ENCODE measurements around the gene MYLK3.

Gene MYLK3

DNA sequence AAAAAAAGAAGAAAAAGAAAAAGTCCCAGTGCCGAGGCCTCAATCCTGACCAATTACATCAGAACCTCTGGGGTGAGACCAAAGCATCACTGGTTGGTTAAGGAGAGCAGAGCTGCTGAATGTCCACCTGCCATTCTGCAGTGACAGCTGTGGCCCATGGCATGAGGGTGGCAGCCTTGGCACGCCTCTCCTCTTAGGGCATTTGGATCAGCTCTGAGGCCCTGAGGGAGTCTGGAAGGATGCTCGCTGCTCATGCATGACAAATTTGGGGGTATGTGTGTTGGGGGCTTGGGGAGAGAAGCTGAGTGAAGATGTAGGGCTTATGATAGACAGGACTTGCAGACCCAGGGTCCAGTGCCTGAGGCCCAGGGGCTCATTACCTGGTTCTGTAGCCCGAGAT, 26.3 kb downstream of the MYLK3 start:
- DNase-seq: no peak

DNA sequence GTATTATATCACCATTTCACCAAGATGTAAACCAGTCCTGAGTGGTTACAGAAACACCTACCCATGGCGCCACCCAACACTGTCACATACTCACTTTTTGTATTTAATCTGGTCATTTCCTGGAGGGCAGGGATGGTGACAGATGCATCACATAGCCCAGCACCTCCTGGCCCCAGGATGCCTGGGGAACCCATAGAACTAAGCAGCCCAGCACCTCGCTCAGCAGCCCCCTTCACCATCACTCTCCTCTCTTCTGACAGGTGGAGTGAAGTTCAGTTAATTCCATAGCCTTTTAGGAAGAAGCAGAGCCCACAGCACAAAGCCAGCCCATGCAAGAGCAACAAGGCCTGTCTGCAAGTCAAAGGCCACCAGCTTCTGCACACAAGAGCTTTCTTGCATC, 27.5 kb downstream of the MYLK3 start:
- DNase-seq: no peak

DNA sequence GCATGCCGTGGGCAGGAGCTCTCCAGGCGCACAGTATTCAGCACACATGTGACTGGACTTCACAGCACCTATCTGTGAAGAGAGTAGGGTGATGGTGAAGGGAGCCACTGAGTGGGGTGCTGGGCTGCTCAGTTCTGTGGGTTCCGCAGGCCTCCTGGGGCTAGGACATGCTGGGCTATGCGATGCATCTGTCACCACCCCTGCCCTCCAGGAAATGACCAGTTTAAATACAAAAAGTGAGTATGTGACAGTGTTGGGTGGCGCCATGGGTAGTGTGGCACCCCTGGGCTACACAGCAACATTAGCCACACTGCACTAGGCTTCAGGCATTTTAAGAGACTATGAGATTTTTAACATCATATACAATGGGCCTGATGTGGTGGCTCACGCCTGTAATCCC, 28.6 kb downstream of the MYLK3 start:
- no peak for DNase-seq

DNA sequence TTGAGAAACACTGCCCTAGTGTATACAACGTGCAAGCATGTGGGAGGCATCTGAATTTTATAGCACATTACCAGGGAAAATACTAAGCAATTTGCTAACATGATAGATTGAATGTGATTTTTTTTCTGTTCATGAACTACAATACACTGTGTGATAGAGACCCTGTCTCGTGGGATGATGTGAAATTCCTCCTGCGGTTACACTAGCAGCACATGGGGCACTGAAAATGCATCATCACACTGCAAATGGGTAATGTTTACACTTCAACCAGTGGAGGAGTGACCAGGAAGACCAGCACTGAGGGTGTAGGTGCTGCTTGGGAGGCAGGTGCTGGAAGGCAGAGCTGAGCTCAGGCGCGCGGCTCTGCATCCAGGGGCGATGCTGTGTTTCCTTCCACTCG, 29.9 kb downstream of the MYLK3 start:
- DNase-seq: no peak

DNA sequence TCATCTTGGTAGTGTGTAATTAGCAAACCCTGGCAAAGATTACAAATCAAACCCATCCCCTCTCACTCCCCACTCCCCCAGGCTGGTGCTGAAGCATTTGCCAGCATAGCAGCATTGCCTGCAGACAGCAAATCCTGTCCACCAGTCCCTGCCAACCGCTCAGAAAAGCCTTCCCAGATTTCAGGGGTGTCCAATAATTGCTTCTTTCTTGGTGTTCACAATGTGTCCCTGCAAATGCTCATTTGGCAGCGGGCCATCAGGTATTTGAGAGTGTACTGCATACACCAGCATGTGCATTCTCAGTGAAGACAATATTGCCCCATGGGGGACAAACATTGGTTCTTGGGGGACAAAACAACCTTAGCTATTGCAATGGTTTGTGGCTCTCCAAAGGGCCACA, 30.5 kb downstream of the MYLK3 start:
- no peak for DNase-seq

DNA sequence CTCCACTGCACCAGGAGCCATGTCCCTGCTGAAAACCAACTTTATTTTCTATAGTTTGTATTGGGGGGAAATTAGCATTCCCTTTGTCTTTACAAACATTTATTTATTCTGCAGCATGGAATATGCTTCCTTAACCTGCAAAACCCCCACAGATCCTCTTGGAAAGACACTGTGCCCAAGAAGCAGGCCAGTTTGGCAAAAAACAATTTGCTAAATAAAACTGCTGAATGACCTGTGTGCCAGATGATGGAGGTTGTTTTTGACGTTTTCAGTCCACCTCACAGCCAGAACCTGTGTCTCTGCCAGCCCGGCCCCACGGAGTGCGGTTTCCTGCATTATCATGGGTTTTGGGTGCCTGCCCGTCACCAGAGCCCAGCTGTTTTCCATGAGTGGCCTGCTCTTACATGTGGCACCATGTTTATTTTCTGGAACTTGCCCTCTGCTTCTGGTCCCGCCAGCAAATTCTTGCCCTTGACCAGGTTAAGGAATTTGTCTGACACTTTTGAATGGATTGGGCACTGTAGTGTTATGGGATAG, 32.3 kb downstream of the MYLK3 start:
- no peak for DNase-seq

DNA sequence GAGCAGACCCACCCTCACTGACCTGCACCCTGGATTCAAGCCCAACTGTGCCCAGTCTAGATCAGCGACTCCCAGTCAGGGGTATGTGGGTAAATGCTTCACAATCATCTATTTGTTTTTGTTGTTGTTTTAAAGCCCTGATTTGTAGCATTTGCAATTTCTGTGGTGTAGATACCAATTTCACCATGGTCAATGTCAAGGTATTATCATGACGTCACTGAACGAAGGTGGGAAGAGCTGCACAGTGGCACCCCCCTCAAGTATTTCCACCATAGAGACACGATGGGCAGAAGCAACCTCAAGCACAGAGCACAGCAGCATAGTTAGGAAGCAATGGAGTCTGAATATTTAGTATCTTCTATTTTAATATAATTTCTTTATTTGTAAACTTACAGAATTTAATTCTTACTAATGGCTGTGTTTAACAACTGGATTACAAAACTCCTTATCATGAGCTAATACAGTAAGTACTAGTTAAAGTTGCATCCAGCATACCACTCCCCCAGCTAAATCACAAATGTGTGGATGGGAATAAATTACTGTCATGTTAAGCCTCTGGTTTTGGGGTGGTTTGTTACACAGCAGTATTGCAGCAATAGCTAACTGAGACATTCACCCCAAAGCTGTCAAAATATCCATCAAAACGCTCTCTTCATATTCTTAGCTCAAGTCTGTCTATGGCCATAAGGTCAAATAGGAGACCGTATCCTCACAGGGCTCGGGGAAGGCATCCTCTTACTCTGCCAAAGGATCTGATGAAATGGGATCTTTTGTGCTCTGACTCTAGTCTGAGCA, 33.1 kb downstream of the MYLK3 start:
- DNase-seq: no peak

DNA sequence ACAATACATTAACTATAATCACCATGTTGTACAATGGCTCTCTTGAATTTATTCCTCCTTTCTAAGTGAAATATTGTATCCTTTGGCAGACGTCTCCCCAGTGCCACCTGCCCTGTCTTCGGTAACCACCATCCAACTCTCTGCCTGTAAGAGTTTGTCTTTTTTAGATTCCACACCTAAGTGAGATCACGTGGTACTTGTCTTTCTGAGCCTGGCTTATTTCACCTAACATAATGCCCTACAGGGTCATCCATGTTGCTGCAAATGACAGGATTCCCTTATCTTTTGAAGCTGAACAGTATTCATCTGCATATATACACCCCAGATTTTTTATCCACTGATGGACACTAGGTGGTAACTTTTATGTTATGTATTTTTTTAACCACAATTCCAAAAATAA, 34.5 kb downstream of the MYLK3 start:
- DNase-seq: no peak

DNA sequence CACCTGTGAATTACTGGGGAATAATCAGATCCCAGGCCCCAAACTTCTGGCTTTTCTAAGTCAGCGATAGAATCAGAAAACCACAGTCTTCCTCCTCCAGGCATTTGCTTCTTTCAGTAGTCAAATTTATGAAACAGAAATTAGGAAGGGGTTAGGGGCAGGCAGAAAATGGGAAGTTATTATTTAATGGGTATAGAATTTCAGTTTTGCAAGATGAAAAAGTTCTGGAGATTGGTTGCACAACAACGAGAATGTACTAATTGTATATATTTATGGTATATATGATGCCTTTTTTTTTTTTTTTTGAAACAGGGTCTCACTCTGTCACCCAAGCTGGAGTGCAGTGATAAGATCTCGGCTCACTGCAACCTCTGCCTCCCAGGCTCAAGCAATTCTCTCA, 35.2 kb downstream of the MYLK3 start:
- DNase-seq: peak; percentile 4

DNA sequence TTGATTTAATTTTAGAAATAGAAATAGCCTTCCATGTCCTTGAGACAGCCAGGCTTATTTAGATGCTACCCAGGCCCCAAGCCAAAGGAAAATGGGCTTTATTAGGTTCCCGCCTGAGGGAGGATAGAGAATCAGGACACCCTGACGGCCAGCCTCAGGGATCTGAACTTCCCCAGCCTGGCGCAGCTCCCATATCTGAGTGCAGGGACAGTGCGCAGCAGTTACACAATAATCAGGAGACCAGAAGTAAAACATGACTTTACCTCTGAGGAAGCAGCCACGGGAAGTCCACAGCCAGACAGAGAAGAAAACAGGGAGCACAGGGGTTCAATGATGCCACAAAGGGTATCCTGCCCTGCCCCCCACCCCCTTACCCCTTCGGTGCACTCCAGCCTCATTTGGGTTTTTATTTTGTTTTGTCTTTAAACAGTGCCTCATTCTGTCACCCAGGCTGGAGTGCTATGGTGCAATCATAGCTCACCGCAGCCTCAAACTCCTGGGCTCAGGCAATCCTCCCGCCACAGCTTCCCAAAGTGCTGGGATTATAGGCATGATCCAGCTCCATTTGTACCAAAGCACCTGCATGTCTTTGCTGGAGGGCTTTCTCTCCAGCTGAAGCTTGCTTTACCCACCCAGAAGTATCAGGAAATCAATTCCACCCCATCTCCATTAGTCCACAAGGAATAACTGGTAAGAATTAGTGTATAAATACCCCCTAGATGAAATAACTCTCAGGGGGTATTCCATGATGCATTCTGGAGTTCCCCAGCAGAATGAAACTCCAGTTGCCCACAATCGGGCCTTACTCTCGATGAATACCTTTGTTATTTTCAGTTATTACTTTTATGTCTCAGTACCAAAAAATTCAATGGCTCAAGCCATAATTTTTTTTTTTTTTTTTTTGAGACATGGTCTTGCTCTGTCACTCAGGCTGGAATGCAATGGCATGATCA, 36.8 kb downstream of the MYLK3 start:
- no peak for DNase-seq

DNA sequence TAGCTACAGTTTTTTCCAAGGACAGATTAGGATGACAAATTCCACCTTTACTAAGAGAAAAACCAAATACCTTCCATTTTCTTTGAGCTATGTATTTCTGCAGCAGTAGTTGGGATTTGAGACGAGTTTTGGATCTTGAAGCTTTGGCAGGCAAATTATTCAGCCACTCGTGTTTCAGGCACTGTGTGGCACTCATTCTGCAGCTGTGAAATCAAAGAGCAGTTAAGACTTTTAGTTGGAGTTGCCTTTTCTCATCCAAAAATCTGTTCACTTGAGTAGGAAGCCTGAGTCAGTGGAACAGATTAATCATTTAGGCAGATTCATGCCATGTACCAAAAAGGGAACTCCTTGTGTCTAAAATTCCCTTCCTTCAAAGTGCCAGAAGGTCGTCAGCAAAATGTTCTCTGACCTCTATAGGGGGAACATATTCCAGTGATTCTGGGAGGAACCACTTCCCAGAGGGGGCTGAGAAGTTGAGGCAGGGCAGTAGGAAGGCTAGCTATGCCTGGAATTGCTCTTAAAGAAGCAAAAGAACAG, 38.6 kb downstream of the MYLK3 start:
- no peak for DNase-seq

DNA sequence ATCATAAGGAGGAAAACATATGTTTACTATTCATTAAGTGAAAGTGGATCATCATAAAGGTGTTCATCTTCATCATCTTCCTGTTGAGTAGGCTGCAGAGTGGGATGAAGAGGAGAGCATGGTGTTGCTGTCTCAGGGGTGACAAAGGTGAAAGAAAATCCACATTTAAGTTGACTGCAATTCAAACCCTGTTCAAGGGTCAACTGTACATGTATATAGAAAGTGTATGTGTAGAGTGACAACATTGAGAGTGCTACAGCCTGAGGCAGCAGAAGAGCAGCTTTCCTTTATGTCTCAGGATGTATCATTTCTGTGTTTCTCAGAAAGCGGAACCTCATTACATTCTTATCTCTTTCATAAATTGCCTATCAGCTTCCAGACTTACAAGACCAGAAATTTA, 41.5 kb downstream of the MYLK3 start:
- DNase-seq: no peak

DNA sequence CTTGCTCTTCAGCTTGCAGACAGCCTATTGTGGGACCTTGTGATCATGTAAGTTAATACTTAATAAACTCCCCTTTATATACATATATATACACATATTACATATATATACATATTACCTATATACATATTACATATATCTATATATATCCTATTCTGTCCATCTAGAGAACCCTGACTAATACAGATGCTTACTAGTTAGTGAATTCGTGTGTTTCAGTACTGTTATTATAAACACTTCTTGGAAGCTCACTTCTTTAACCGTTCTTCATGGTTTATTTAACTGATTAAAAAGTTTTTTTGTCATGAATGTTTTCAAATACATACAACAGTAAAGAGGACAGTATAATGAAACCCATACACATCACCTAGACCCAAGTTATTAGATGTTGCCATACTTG, 46.1 kb downstream of the MYLK3 start:
- DNase-seq: no peak

DNA sequence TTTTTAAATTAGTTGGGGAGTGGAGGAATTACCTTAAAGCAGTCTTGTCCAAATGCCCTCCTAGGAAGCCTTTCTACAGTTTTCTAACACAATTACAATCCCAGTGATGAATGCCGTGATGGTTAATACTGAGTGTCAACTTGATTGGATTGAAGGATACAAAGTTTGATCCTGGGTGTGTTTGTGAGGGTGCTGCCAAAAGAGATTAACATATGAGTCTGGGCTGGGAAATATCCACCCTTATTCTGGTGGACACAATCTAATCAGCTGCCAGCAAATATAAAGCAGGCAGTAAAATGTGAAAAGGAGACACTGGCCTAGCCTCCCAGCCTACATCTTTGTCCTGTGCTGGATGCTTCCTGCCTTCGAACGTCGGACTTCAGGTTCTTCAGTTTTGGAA, 46.5 kb downstream of the MYLK3 start:
- no peak for DNase-seq

DNA sequence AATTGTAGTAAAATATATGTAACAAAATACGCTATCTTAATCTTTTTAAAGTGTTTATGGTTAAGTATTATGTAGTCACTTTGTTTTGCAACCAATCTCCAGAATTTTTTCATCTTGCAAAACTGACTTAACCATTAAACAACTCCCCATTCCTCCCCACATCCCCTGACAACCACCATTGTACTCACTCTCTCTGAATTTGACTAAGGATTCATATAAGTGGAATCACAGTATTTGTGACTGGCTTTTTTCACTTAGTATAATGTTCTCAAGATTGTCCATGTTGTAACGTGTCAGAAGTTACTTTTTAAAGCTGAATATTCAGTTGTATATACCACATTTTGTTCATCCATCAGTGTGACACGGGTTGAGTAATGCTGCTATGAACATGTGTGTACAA, 48.1 kb downstream of the MYLK3 start:
- DNase-seq: no peak

DNA sequence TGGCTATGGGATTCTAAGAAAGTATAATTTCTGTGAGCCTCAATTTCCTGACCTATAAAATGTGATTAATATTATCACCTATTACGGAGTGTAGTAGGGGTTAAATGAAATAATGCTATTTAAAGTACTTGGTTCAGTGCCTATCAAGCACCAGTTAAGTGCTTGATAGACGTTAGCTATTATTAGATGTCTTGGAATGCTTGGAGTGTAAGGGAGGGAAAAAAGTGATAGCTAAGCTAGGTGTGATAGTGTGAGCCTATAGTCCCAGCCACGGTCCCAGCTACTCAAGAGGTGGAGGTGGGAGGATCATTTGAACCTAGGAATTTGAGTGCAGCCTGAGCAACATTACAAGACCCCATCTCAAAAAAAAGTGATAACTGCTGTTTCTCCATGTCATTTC, 51.2 kb downstream of the MYLK3 start:
- no peak for DNase-seq

DNA sequence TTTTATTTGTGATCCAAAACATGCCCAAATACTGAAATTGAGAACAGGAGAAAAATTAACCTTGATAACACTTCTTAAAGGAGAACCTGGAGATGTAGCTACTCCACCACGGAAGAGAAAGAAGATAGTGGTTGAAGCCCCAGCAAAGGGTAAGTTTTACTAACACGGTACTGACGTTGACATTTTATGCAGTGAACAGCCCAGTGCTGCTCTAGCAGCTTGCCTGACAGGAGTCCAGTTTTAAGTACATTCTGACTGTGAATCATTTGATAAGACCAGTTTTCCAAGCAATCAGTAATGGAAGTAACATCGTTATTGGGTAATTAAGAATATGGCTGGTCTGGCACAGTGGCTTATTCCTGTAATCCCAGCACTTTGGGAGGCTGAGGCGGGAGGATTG, 52.2 kb downstream of the MYLK3 start:
- DNase-seq: no peak

DNA sequence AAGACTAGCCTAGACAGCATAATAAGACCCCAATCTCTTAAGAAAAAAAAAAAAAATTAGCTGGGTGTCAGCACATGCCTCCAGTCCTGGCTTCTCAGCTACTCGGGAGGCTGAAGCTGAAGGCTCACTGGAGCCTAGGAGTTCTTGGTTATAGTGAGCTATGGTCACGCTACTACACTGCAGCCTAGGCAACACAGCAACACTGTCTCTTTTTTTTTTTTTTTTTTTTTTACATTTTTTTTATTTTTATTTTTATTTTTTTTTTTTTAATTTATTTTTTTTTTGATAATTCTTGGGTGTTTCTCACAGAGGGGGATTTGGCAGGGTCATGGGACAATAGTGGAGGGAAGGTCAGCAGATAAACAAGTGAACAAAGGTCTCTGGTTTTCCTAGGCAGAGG, 54.5 kb downstream of the MYLK3 start:
- DNase-seq: no peak

DNA sequence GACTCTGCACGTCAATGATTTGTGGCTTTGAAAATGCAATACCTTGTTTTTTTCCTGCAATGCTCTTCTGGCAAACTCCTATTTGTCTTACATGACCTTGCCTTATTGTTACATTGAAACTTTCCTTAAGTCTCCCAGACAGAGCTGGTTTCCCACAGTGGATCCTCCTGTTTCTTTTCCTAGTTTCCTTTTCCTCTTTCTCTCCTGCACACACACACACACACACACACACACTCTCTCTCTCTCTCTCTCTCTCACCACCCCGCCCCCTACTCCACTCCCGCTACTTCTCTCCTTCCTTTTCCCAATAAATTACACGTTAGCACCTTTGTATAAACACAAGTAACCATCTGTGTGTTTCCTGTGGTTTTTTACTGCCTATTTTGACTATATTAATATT, 56.4 kb downstream of the MYLK3 start:
- DNase-seq: no peak

DNA sequence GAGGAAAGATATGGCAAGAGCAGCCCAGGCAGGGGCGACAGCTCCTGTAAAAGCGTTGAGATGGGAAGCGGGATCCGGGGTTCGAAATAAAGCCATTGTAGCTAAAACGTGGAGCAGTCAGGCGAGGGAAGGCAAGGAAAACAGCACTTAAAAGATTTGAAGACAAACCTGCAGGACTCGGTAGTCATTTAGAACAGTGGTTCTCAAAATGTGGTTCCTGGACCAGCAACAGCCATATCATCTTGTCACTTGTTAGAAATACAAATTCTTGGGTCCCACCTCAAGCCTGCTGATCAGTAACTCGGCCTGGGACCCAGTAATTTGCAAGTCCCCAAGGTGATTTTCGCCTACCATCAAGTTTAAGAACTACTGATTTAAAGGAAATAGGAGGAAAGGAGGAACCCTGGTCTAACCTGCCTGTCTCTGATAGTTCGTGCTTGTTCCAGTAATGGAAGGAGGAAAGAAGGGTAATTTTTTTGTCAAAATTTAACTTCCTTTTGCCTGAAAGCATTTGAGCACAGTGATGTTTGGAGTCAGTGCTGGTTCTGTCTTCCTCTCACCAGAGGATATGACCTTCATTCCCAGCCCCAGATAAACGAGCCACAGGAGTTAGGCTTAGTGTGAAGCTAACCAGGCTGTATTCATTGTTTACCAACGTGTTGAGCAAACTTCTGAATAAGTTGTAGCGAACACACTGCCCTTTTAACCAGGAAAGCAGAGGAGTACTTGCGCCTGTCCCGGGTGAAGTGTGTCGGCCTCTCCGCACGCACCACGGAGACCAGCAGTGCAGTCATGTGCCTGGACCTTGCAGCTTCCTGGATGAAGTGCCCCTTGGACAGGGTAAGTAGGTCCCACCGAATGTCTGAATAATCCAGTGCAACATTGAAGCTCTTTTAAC, 57.6 kb downstream of the MYLK3 start:
- DNase-seq: no peak

DNA sequence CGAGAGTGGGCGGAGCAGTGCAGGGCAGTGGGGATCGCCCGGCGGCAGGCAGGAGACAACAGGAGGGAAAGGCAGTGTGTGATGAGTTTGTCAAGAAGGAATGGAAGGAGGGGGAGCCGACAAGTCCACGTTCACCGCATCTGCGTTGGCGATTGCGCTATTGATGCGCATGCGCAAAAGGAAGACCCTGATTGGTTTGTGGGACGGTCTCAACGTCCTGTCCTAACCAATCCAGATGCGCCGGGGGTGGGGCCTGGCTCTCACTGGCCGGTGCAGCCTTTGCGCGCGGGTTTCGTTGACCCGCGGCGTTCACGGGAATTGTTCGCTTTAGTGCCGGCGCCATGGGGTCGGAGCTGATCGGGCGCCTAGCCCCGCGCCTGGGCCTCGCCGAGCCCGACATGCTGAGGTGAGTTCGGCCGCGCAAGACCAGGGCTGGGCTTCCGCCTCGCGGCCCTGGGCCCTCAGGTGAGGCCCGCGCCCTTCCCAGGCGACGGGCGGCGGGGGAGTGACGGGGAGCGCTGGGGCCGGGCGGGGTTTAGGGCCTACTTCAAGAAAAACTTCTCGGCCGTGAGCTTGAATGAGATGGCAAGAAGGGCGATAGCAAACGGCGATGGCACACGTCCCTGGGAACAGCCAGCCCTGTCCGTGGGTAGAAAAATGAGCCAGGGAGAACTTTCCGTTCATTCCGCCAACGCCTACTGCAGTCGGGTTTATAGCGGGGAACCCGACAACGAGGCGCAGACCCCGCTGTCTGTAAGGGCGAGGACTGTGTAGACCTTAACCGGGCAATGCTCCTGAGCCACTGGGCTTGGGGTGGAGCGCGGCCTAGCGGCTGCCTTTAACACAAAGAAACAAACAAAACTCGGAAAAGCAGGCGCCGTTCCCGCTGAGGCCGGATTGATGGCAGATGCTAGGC, 58.5 kb downstream of the MYLK3 start, which contains the start of gene ORC6:
Gene ORC6, plus strand, starts transcription at position 295 of the 916 bp plus-strand sequence. Its CDS starts 47 bp downstream, at position 342.
- DNase-seq: peak; percentile 97
